HG02763 (cell line): Measurements from ENCODE around the gene HDDC2.

Experiments
- ATAC-seq: cut with Tn5 transposase; IDR thresholded peaks from one replicate; pipeline ENCODE4 v1.9.1; 2021; ENCODE audit warnings: mild to moderate bottlenecking, moderate library complexity; ENCODE audit not compliant: unreplicated experiment

HDDC2 gene

GRCh38 chr6:125245109-125245508, 56.7 kb downstream of the HDDC2 start:
- no peak for ATAC-seq

- ATAC-seq = no peak
Observed at GRCh38 chr6:125237764-125238163, 64.0 kb downstream of the HDDC2 start.

- no peak for ATAC-seq
Observed at GRCh38 chr6:125236536-125237327, 65.0 kb downstream of the HDDC2 start.

GRCh38 chr6:125233202-125233601, 68.6 kb downstream of the HDDC2 start:
- no peak for ATAC-seq

GRCh38 chr6:125232466-125232865, 69.3 kb downstream of the HDDC2 start:
- no peak for ATAC-seq

GRCh38 chr6:125231574-125232343, 70.0 kb downstream of the HDDC2 start:
- ATAC-seq = no peak

- no peak for ATAC-seq
Observed at GRCh38 chr6:125231133-125231532, 70.6 kb downstream of the HDDC2 start.

- no peak for ATAC-seq
Observed at GRCh38 chr6:125230674-125231073, 71.1 kb downstream of the HDDC2 start.

GRCh38 chr6:125228981-125229479, 72.7 kb downstream of the HDDC2 start:
- ATAC-seq = no peak

GRCh38 chr6:125227244-125227643, 74.5 kb downstream of the HDDC2 start:
- no peak for ATAC-seq
